OCI-LY3 (cell line): Measurements from ENCODE around the gene TMEM205.

Source experiments
- H2AFZ ChIP-seq: fragments of 200-600, 300-600 bp; shearing (Covaris generic); 2 replicates; pipeline ENCODE4 v1.6.0; 2014; ENCODE audit warnings: antibody characterized with exemption, low read depth, low read length
- H3K27ac ChIP-seq: fragments of 200-600, 300-600 bp; sonication (generic); 2 replicates; pipeline ENCODE4 v1.5.1; 2014; ENCODE audit warnings: mild to moderate bottlenecking, low read length, moderate library complexity, mixed read lengths
- H3K27me3 ChIP-seq: fragments of 200-600, 300-600 bp; sonication (generic); 2 replicates; pipeline ENCODE4 v1.6.1; 2014; ENCODE audit warnings: low read depth, low read length, mixed read lengths
- H3K36me3 ChIP-seq: fragments of 200-600, 300-600 bp; sonication (generic); replicated peaks from 2 replicates; pipeline ENCODE3; 2014; ENCODE audit warnings: low read depth, low read length, mixed read lengths
- H3K4me1 ChIP-seq: fragments of 300-600, 200-600 bp; sonication (generic); 2 replicates; pipeline ENCODE4 v1.6.1; 2014; ENCODE audit warnings: low read length, mixed read lengths
- H3K4me2 ChIP-seq: fragments of 200-600, 300-600 bp; sonication (generic); 2 replicates; pipeline ENCODE4 v1.6.1; 2014; ENCODE audit warnings: low read length, mixed read lengths
- H3K4me3 ChIP-seq: fragments of 300-600, 200-600 bp; sonication (generic); 2 replicates; pipeline ENCODE4 v1.5.1; 2014; ENCODE audit warnings: antibody characterized with exemption, mild to moderate bottlenecking, low read length, moderate library complexity
- H3K79me2 ChIP-seq: fragments of 300-600, 200-600 bp; shearing (Covaris generic); 2 replicates; pipeline ENCODE4 v1.6.1; 2014; ENCODE audit warnings: mild to moderate bottlenecking, low read length, mixed read lengths
- H3K9ac ChIP-seq: fragments of 300-600, 200-600 bp; shearing (Covaris generic); 2 replicates; pipeline ENCODE4 v1.6.0; 2014; ENCODE audit warnings: mild to moderate bottlenecking, low read length, moderate library complexity
- H3K9me3 ChIP-seq: fragments of 200-600, 300-600 bp; shearing (Covaris generic); 2 replicates; pipeline ENCODE4 v1.6.1; 2014; ENCODE audit warnings: low read length, mixed read lengths; ENCODE audit not compliant: insufficient read depth
- H4K20me1 ChIP-seq: fragments of 200-600, 300-600 bp; sonication (generic); 2 replicates; pipeline ENCODE4 v1.6.1; 2016; ENCODE audit warnings: low read length, mixed read lengths; ENCODE audit not compliant: insufficient read depth
- CTCF ChIP-seq: fragments of 200-600, 300-600 bp; sonication (generic); IDR thresholded peaks from 2 replicates; pipeline ENCODE4 v1.5.1; 2014; ENCODE audit warnings: antibody characterized with exemption, low read length, low read depth
- EZH2phosphoT487 ChIP-seq: fragments of 200-600 bp; shearing (Covaris generic); IDR thresholded peaks from 2 replicates; pipeline ENCODE4 v1.6.1; 2018; ENCODE audit warnings: antibody characterized with exemption, mixed run types, low read depth

The TMEM205 gene

GRCh38 chr19:11346104-11346940 lies at the start of gene TMEM205, which contains the start of gene CCDC159:
TMEM205 (minus strand) TSS chr19:11346268; CDS start chr19:11345619, 649 bp downstream.
CCDC159 (plus strand) TSS chr19:11346519; CDS start chr19:11346607, 88 bp downstream.
- Histone ChIP-seq H2AFZ (peak within 1 kb of the TSS; percentile 91), H4K20me1 (no peaks in the 10 kb centered on the region), H3K27ac (peak within 1 kb of the TSS; percentile 45), H3K27me3 (no peaks in the 10 kb centered on the region), H3K4me3 (peak within 1 kb of the TSS; percentile 90), H3K4me1 (peaks cover 9% of the 10 kb centered on the region), H3K36me3 (peaks cover 5% of the 10 kb centered on the region), H3K79me2 (peaks cover 11% of the 10 kb centered on the region), H3K4me2 (peak within 1 kb of the TSS; percentile 95), H3K9me3 (0 out of 2 replicates have a peak, but pooled peaks cover 3% of the 10 kb centered on the region), H3K9ac (peak within 1 kb of the TSS; percentile 93)
- TF ChIP-seq EZH2phosphoT487 (no peak), CTCF (peak; percentile 33)

GRCh38 chr19:11390933-11391680 lies 45.0 kb upstream of the TMEM205 start:
- Histone ChIP-seq H3K4me1 (no peaks in the 10 kb centered on the region), H3K4me2 (no peak overlapping the region), H3K9me3 (no peaks in the 10 kb centered on the region), H3K27ac (no peak overlapping the region), H2AFZ (no peak overlapping the region), H3K9ac (no peak overlapping the region), H4K20me1 (no peaks in the 10 kb centered on the region), H3K27me3 (no peaks in the 10 kb centered on the region; the same call in 1 of the 2 replicates), H3K79me2 (no peaks in the 10 kb centered on the region), H3K4me3 (no peak overlapping the region), H3K36me3 (no peaks in the 10 kb centered on the region)
- TF ChIP-seq EZH2phosphoT487 (no peak), CTCF (no peak)

- H3K79me2 ChIP-seq, result no peaks in the 10 kb centered on the region
- no peak overlapping the region for H3K27ac ChIP-seq
- no peak overlapping the region for H3K4me3 ChIP-seq
- H3K4me2 ChIP-seq, result no peak overlapping the region
- TF ChIP-seq EZH2phosphoT487 (no peak), CTCF (no peak)
- H3K9me3 ChIP-seq, result no peaks in the 10 kb centered on the region
- H4K20me1 ChIP-seq, result no peaks in the 10 kb centered on the region
- H2AFZ ChIP-seq, result no peak overlapping the region
- no peaks in the 10 kb centered on the region; the same call in 1 of the 2 replicates for H3K27me3 ChIP-seq
- H3K4me1 ChIP-seq, result no peaks in the 10 kb centered on the region
- no peaks in the 10 kb centered on the region for H3K36me3 ChIP-seq
- H3K9ac ChIP-seq, result no peak overlapping the region
Measured at GRCh38 chr19:11390359-11390758, 44.3 kb upstream of the TMEM205 start.
